ENCODE data around the gene DUSP18. TPM values are rescaled to one million over a fixed set of nuclear protein-coding genes. Genes with fewer than 3 reads are reported as not detected.
"Not testable (repeated sequence)": the region's sequence is repeated elsewhere in the genome, so short reads cannot be mapped to it uniquely, and the experiment has no call there.

The DUSP18 gene
- total RNA-seq, 5 donors from 2014 or later (not counting 1 experiment from before 2014, with no cell fraction given): 9.4 to 19.4 (median 18.8) TPM

DNA sequence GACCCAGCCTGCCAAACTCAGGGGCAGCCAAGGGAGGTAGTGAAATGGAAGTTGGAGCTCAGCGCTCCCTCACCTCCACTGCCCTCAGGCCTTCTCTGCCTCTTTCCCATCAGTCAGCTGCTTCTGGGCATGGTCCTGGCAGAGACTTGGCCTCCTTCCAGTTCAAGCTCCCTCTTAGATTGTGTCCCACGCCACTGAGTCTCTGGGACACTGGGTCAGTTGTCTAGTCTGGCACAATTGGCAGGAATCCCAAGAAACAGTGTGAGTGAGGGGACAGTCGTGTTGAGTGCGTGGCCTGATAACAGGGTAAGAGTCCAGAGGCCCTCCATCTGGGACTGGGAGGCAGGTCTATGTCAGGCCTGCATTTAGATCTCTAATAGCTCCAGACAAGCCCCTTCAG lies 39.2 kb downstream of the DUSP18 start:
- Mint-ChIP-seq H3K4me3 (no peak overlapping the region), H3K27me3 (no peaks in the 10 kb centered on the region), H3K27ac (no peak overlapping the region), H3K4me1 (no peaks in the 10 kb centered on the region), H3K9me3 (no peaks in the 10 kb centered on the region), H3K36me3 (no peaks in the 10 kb centered on the region)
- Histone ChIP-seq H3K4me3 (ENCODE audit: control insufficient read depth in 1 of 2, extremely low read depth in 1 of 2, low read length in 1 of 2) (no peak overlapping the region), H3K4me1 (ENCODE audit: control insufficient read depth in 1 of 2, extremely low read depth in 1 of 2, insufficient read depth in 2 of 2, low read length in 2 of 2) (no peaks in the 10 kb centered on the region), H3K27ac (ENCODE audit: low read length) (no peak overlapping the region), H3K36me3 (ENCODE audit: control insufficient read depth in 2 of 2, extremely low read depth in 1 of 2, insufficient read depth in 1 of 2, low read length in 1 of 2) (no peaks in the 10 kb centered on the region), H3K27me3 (replicated peaks in 1 of 2; ENCODE audit: control insufficient read depth in 2 of 2, extremely low read depth in 1 of 2, insufficient read depth in 2 of 2, low read length in 1 of 2) (no peaks in the 10 kb centered on the region), H3K9me3 (no peaks in the 10 kb centered on the region)
- no CpG with 5 or more reads among the region's 4 CpGs for WGBS (ENCODE audit: insufficient coverage)
- ATAC-seq (replicated peaks in 1 of 4) (no peak), DNase-seq (no peak)
- ChIA-PET CTCF (interaction anchor here in 1 of 2 donors (0.7 kb wide), 1 partner anchor 685 kb away, joined by 4 read pairs; no protein-coding TSS in a partner anchor), POLR2A (interaction anchor here in 1 of 2 donors (0.6 kb wide), 1 partner anchor 117 kb away, joined by 3 read pairs; no protein-coding TSS in a partner anchor)

DNA sequence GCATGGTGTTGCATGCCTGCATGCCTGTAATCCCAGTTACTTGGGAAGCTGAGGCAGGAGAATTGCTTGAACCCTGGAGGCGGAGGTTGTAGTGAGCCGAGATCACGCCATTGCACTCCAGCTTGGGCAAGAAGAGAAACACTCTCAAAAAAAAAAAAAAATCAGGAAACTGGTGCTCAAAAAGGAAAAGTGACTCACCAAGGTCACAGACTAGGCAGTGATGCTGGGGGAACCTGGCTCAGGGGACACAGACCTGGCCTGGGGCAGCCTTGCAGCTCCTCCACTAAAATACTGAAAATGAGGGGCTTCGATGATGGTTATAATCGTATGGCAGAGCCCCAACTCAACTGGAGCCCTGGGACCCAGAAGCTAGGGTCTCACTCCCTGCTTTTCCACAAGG lies 40.2 kb downstream of the DUSP18 start:
- POLR2A ChIA-PET: interaction anchor here in 1 of 2 donors (0.5 kb wide), 1 partner anchor 443 kb away, joined by 5 read pairs; no protein-coding TSS in a partner anchor
- Histone ChIP-seq H3K36me3 (ENCODE audit: control insufficient read depth in 2 of 2, extremely low read depth in 1 of 2, insufficient read depth in 1 of 2, low read length in 1 of 2) (no peaks in the 10 kb centered on the region), H3K27me3 (replicated peaks in 1 of 2; ENCODE audit: control insufficient read depth in 2 of 2, extremely low read depth in 1 of 2, insufficient read depth in 2 of 2, low read length in 1 of 2) (no peaks in the 10 kb centered on the region), H3K4me1 (ENCODE audit: control insufficient read depth in 1 of 2, extremely low read depth in 1 of 2, insufficient read depth in 2 of 2, low read length in 2 of 2) (no peaks in the 10 kb centered on the region), H3K9me3 (no peaks in the 10 kb centered on the region), H3K4me3 (ENCODE audit: control insufficient read depth in 1 of 2, extremely low read depth in 1 of 2, low read length in 1 of 2) (no peak overlapping the region), H3K27ac (ENCODE audit: low read length) (no peak overlapping the region)
- DNase-seq (no peak), ATAC-seq (replicated peaks in 1 of 4) (no peak)
- Mint-ChIP-seq H3K27me3 (no peaks in the 10 kb centered on the region), H3K4me3 (no peak overlapping the region), H3K36me3 (no peaks in the 10 kb centered on the region), H3K9me3 (no peaks in the 10 kb centered on the region), H3K4me1 (no peaks in the 10 kb centered on the region), H3K27ac (no peak overlapping the region)
- CTCF ChIA-PET: interaction anchor here in 1 of 2 donors (0.7 kb wide), 1 partner anchor 14 kb away, joined by 4 read pairs; no protein-coding TSS in a partner anchor
- 92% methylated on average over 4 of the region's 5 CpGs for WGBS (ENCODE audit: insufficient coverage)

DNA sequence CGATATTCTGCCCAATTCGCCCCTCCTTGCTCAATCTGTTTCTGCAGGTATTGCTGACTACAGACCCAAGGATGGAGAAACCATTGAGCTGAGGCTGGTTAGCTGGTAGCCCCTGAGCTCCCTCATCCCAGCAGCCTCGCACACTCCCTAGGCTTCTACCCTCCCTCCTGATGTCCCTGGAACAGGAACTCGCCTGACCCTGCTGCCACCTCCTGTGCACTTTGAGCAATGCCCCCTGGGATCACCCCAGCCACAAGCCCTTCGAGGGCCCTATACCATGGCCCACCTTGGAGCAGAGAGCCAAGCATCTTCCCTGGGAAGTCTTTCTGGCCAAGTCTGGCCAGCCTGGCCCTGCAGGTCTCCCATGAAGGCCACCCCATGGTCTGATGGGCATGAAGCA lies 41.3 kb downstream of the DUSP18 start:
- CTCF ChIA-PET: no interaction called here
- no peaks in the 10 kb centered on the region for H3K9me3 ChIP-seq
- POLR2A ChIA-PET: no interaction called here
- no peaks in the 10 kb centered on the region for H3K4me1 ChIP-seq (ENCODE audit: control insufficient read depth in 1 of 2, extremely low read depth in 1 of 2, insufficient read depth in 2 of 2, low read length in 2 of 2)
- 63% methylated on average over 3 of the region's 5 CpGs for WGBS (ENCODE audit: insufficient coverage)
- H3K27me3 ChIP-seq (replicated peaks in 1 of 2; ENCODE audit: control insufficient read depth in 2 of 2, extremely low read depth in 1 of 2, insufficient read depth in 2 of 2, low read length in 1 of 2): no peaks in the 10 kb centered on the region
- DNase-seq (no peak), ATAC-seq (replicated peaks in 1 of 4) (no peak)
- Mint-ChIP-seq H3K4me1 (no peaks in the 10 kb centered on the region), H3K27ac (no peak overlapping the region), H3K4me3 (no peak overlapping the region), H3K36me3 (no peaks in the 10 kb centered on the region), H3K27me3 (no peaks in the 10 kb centered on the region), H3K9me3 (no peaks in the 10 kb centered on the region)
- no peak overlapping the region for H3K4me3 ChIP-seq (ENCODE audit: control insufficient read depth in 1 of 2, extremely low read depth in 1 of 2, low read length in 1 of 2)
- H3K36me3 ChIP-seq (ENCODE audit: control insufficient read depth in 2 of 2, extremely low read depth in 1 of 2, insufficient read depth in 1 of 2, low read length in 1 of 2): no peaks in the 10 kb centered on the region
- no peak overlapping the region for H3K27ac ChIP-seq (ENCODE audit: low read length)

DNA sequence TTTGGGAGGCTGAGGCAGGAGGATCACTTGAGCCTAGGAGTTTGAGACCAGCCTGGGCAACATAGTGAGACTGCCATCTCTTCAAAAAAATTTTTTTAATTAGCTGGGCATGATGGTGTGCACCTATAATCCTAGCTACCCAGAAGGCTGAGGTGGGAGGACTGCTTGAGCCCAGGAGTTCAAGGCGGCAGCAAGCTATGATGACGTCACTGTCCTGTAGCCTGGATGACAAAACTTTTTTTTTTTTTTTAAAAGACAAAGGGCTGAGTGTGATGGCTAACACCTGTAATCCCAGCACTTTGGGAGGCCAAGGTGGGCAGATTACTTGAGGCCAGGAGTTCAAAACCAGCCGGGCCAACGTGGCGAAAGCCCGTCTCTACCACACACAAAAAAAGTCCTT lies 47.8 kb downstream of the DUSP18 start:
- H3K27ac ChIP-seq (ENCODE audit: low read length); H3K27ac Mint-ChIP-seq; H3K36me3 ChIP-seq (ENCODE audit: control insufficient read depth in 2 of 2, extremely low read depth in 1 of 2, insufficient read depth in 1 of 2, low read length in 1 of 2); H3K27me3 ChIP-seq (replicated peaks in 1 of 2; ENCODE audit: control insufficient read depth in 2 of 2, extremely low read depth in 1 of 2, insufficient read depth in 2 of 2, low read length in 1 of 2); ATAC-seq (replicated peaks in 1 of 4); POLR2A ChIA-PET; H3K4me1 Mint-ChIP-seq; H3K27me3 Mint-ChIP-seq; H3K9me3 Mint-ChIP-seq; H3K4me1 ChIP-seq (ENCODE audit: control insufficient read depth in 1 of 2, extremely low read depth in 1 of 2, insufficient read depth in 2 of 2, low read length in 2 of 2); H3K4me3 Mint-ChIP-seq; DNase-seq; H3K9me3 ChIP-seq; H3K4me3 ChIP-seq (ENCODE audit: control insufficient read depth in 1 of 2, extremely low read depth in 1 of 2, low read length in 1 of 2); H3K36me3 Mint-ChIP-seq; CTCF ChIA-PET: not testable (repeated sequence)
- WGBS (ENCODE audit: insufficient coverage): 100% methylated on average over 1 of the region's 6 CpGs

DNA sequence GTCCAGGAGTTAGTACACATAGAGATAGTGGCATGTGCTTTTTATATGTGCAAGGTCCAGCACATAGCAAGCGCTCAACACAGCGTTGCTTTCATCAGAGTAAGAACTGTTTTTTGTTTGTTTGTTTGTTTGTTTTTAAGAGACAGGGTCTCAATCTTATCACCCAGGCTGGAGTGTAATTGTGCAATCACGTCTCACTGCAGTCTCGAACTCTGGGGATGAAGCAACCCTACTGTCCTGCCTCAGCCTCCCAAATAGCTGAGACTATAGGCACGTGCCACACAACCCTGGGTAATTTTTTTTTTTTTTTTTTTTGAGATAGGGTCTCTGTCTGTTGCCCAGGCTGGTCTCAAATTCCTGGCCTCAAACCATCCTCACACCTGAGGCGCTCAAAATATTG lies 49.9 kb downstream of the DUSP18 start:
- H3K36me3 Mint-ChIP-seq: no peaks in the 10 kb centered on the region
- H3K9me3 Mint-ChIP-seq: no peaks in the 10 kb centered on the region
- ATAC-seq (replicated peaks in 1 of 4) (no peak), DNase-seq (no peak)
- Histone ChIP-seq H3K4me1 (ENCODE audit: control insufficient read depth in 1 of 2, extremely low read depth in 1 of 2, insufficient read depth in 2 of 2, low read length in 2 of 2) (no peaks in the 10 kb centered on the region), H3K9me3 (no peaks in the 10 kb centered on the region), H3K36me3 (ENCODE audit: control insufficient read depth in 2 of 2, extremely low read depth in 1 of 2, insufficient read depth in 1 of 2, low read length in 1 of 2) (no peaks in the 10 kb centered on the region), H3K4me3 (ENCODE audit: control insufficient read depth in 1 of 2, extremely low read depth in 1 of 2, low read length in 1 of 2) (no peak overlapping the region), H3K27ac (ENCODE audit: low read length) (no peak overlapping the region), H3K27me3 (replicated peaks in 1 of 2; ENCODE audit: control insufficient read depth in 2 of 2, extremely low read depth in 1 of 2, insufficient read depth in 2 of 2, low read length in 1 of 2) (no peaks in the 10 kb centered on the region)
- whole genome bisulfite sequencing (ENCODE audit: insufficient coverage): no CpG with 5 or more reads among the region's 6 CpGs
- no peak overlapping the region for H3K27ac Mint-ChIP-seq
- CTCF ChIA-PET: no interaction called here
- H3K27me3 Mint-ChIP-seq: no peaks in the 10 kb centered on the region
- H3K4me1 Mint-ChIP-seq: no peaks in the 10 kb centered on the region
- H3K4me3 Mint-ChIP-seq: no peak overlapping the region
- POLR2A ChIA-PET: no interaction called here

DNA sequence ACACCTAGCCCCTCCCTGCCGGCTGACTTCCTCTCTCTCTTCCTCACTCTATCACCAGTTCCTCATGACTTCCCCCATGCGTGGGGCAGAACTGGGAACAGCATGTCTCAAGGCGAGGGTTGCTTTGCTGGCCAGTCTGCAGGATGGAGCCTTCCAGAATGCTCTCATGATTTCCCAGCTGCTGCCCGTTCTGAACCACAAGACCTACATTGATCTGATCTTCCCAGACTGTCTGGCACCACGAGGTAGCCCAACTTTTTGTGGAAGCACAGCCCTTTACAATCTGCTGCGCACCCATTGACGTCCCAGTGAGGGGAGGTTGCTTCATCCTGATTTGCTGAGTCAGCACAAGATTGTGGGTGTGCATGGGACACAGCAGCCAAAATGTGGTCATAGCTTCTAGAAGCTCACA lies 52.1 kb downstream of the DUSP18 start:
- H3K36me3 ChIP-seq (ENCODE audit: control insufficient read depth in 2 of 2, extremely low read depth in 1 of 2, insufficient read depth in 1 of 2, low read length in 1 of 2): no peaks in the 10 kb centered on the region
- no peak overlapping the region for H3K27ac ChIP-seq (ENCODE audit: low read length)
- H3K27me3 ChIP-seq (replicated peaks in 1 of 2; ENCODE audit: control insufficient read depth in 2 of 2, extremely low read depth in 1 of 2, insufficient read depth in 2 of 2, low read length in 1 of 2): peaks cover 0 to 3% of the 10 kb centered on the region in 2 experiments
- H3K4me3 ChIP-seq (ENCODE audit: control insufficient read depth in 1 of 2, extremely low read depth in 1 of 2, low read length in 1 of 2): no peak overlapping the region
- DNase-seq: no peak
- H3K27ac Mint-ChIP-seq: no peak overlapping the region
- H3K9me3 ChIP-seq: no peaks in the 10 kb centered on the region
- no peaks in the 10 kb centered on the region for H3K4me1 ChIP-seq (ENCODE audit: control insufficient read depth in 1 of 2, extremely low read depth in 1 of 2, insufficient read depth in 2 of 2, low read length in 2 of 2)
- H3K4me3 Mint-ChIP-seq: no peak overlapping the region
- H3K27me3 Mint-ChIP-seq: peaks cover 0 to under 1% of the 10 kb centered on the region in 2 donors
- ChIA-PET POLR2A (no interaction called here), CTCF (no interaction called here)
- no peak for ATAC-seq (replicated peaks in 1 of 4)
- H3K4me1 Mint-ChIP-seq: no peaks in the 10 kb centered on the region
- no peaks in the 10 kb centered on the region for H3K9me3 Mint-ChIP-seq
- 90% methylated on average over 3 of the region's 7 CpGs for WGBS (ENCODE audit: insufficient coverage)
- no peaks in the 10 kb centered on the region for H3K36me3 Mint-ChIP-seq

DNA sequence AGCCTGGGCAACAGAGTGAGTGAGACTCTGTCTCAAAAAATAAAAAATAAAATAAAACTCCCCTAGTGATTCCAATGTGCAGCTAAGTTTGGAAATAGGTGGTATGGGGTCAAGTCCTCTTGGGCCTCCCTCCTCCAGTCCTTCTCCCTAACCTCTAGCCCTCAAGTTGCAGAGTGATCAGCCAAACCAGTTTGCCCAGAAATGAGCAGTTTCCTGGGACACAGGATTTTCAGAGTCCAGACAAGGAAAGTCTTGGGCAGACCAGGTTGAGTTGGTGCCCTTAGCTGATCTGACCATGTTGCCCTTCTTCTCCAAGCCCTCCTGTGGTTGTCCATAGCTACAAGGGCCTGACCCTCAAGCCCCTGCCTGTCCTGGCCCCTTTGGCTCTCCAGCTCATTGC lies 52.8 kb downstream of the DUSP18 start:
- ChIA-PET CTCF (no interaction called here), POLR2A (no interaction called here)
- H3K27me3 ChIP-seq (replicated peaks in 1 of 2; ENCODE audit: control insufficient read depth in 2 of 2, extremely low read depth in 1 of 2, insufficient read depth in 2 of 2, low read length in 1 of 2): peaks cover 0 to 7% of the 10 kb centered on the region in 2 experiments
- H3K4me3 ChIP-seq (ENCODE audit: control insufficient read depth in 1 of 2, extremely low read depth in 1 of 2, low read length in 1 of 2): no peak overlapping the region
- no peak overlapping the region for H3K27ac ChIP-seq (ENCODE audit: low read length)
- Mint-ChIP-seq H3K27ac (no peak overlapping the region), H3K27me3 (peaks cover 0 to 3% of the 10 kb centered on the region in 2 donors), H3K9me3 (no peaks in the 10 kb centered on the region), H3K4me1 (no peaks in the 10 kb centered on the region), H3K36me3 (no peaks in the 10 kb centered on the region), H3K4me3 (no peak overlapping the region)
- no peak for DNase-seq
- no peaks in the 10 kb centered on the region for H3K36me3 ChIP-seq (ENCODE audit: control insufficient read depth in 2 of 2, extremely low read depth in 1 of 2, insufficient read depth in 1 of 2, low read length in 1 of 2)
- no peaks in the 10 kb centered on the region for H3K9me3 ChIP-seq
- ATAC-seq (replicated peaks in 1 of 4): no peak
- H3K4me1 ChIP-seq (ENCODE audit: control insufficient read depth in 1 of 2, extremely low read depth in 1 of 2, insufficient read depth in 2 of 2, low read length in 2 of 2): no peaks in the 10 kb centered on the region

Measured in T-cell (primary cell).